Measurements from ENCODE around the gene UBE2J1.

The UBE2J1 gene

DNA sequence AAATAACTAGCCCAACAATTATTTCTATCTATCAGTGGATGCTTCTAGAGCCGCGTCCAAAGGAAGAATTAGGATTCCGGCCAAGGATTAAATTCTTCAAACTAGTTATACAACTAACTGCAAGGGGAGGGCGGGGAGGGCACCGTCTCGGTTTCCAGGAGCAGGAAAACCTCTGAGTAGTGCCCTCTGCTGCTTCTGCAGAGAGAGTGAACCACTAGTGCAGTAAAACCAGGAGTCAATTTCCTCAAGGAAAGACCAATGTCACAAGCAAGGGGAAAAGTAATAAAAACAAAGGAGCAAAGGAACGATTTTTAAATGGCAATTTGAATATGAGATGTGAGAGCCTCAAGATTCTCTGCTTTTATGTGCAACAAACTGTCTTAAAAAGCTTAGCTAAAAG is 16.5 kb upstream of the UBE2J1 start:
- no peaks in the 10 kb centered on the region for H3K9me3 ChIP-seq (ENCODE audit: insufficient read depth, low read length)
- H4K20me1 ChIP-seq (ENCODE audit: low read depth, low read length) = no peaks in the 10 kb centered on the region
- H3K4me2 ChIP-seq (ENCODE audit: low read depth, low read length, poor library complexity, severe bottlenecking) = peak overlapping the region; percentile 33
- no peaks in the 10 kb centered on the region for H3K79me2 ChIP-seq (ENCODE audit: insufficient read depth, low read length)
- peaks cover 24% of the 10 kb centered on the region for H3F3A ChIP-seq (ENCODE audit: insufficient read depth)
- H3K4me3 ChIP-seq (ENCODE audit: insufficient read depth, low read length, poor library complexity, severe bottlenecking) = no peak overlapping the region
- H3K9ac ChIP-seq (ENCODE audit: low read length) = peak overlapping the region; percentile 4; the same call in 1 of the 2 replicates
- TF ChIP-seq CTCF (IDR thresholded peaks at IDR 0.05; ENCODE audit: insufficient read depth, low read length, poor library complexity, severe bottlenecking) = no peak
- H2AFZ ChIP-seq (ENCODE audit: low read depth, low read length, severe bottlenecking) = no peak overlapping the region
- H3K9me2 ChIP-seq (replicated peaks; ENCODE audit: insufficient read depth, low read length) = no peaks in the 10 kb centered on the region
- no peaks in the 10 kb centered on the region for H3K27me3 ChIP-seq (ENCODE audit: low read length)
- H3K27ac ChIP-seq (ENCODE audit: low read depth, low read length) = peak overlapping the region; percentile 45
- peaks cover 27% of the 10 kb centered on the region for H3K36me3 ChIP-seq (ENCODE audit: low read length)

- Histone ChIP-seq H3F3A (ENCODE audit: insufficient read depth) (peaks cover 19% of the 10 kb centered on the region; the same call in 1 of the 2 replicates), H3K9me2 (replicated peaks; ENCODE audit: insufficient read depth, low read length) (no peaks in the 10 kb centered on the region), H3K4me2 (ENCODE audit: low read depth, low read length, poor library complexity, severe bottlenecking) (peak overlapping the region; percentile 33), H3K4me3 (ENCODE audit: insufficient read depth, low read length, poor library complexity, severe bottlenecking) (no peak overlapping the region), H3K9ac (ENCODE audit: low read length) (peak overlapping the region; percentile 24; the same call in 1 of the 2 replicates), H2AFZ (ENCODE audit: low read depth, low read length, severe bottlenecking) (peak overlapping the region; percentile 20), H3K9me3 (ENCODE audit: insufficient read depth, low read length) (no peaks in the 10 kb centered on the region), H3K27me3 (ENCODE audit: low read length) (no peaks in the 10 kb centered on the region), H3K36me3 (ENCODE audit: low read length) (peaks cover 27% of the 10 kb centered on the region), H4K20me1 (ENCODE audit: low read depth, low read length) (no peaks in the 10 kb centered on the region), H3K27ac (ENCODE audit: low read depth, low read length) (peak overlapping the region; percentile 45), H3K79me2 (ENCODE audit: insufficient read depth, low read length) (no peaks in the 10 kb centered on the region)
- TF ChIP-seq CTCF (IDR thresholded peaks at IDR 0.05; ENCODE audit: insufficient read depth, low read length, poor library complexity, severe bottlenecking) = peak; percentile 93
- no peak for TF ChIP-seq EZH2phosphoT487 (conservative IDR thresholded peaks at IDR 0.05; ENCODE audit: low read length)
Measured at GRCh38 chr6:89368107-89368506, 15.6 kb upstream of the UBE2J1 start.

- H3K9ac ChIP-seq (ENCODE audit: low read length) = no peak overlapping the region
- H2AFZ ChIP-seq (ENCODE audit: low read depth, low read length, severe bottlenecking) = no peak overlapping the region
- H3K27me3 ChIP-seq (ENCODE audit: low read length) = no peaks in the 10 kb centered on the region
- TF ChIP-seq EZH2phosphoT487 (conservative IDR thresholded peaks at IDR 0.05; ENCODE audit: low read length) (no peak), CTCF (IDR thresholded peaks at IDR 0.05; ENCODE audit: insufficient read depth, low read length, poor library complexity, severe bottlenecking) (no peak)
- H4K20me1 ChIP-seq (ENCODE audit: low read depth, low read length) = no peaks in the 10 kb centered on the region
- no peak overlapping the region for H3K4me2 ChIP-seq (ENCODE audit: low read depth, low read length, poor library complexity, severe bottlenecking)
- no peak overlapping the region for H3K4me3 ChIP-seq (ENCODE audit: insufficient read depth, low read length, poor library complexity, severe bottlenecking)
- peaks cover 21% of the 10 kb centered on the region for H3F3A ChIP-seq (ENCODE audit: insufficient read depth)
- peaks cover 23% of the 10 kb centered on the region for H3K36me3 ChIP-seq (ENCODE audit: low read length)
- peak overlapping the region; percentile 44 for H3K27ac ChIP-seq (ENCODE audit: low read depth, low read length)
- no peaks in the 10 kb centered on the region for H3K79me2 ChIP-seq (ENCODE audit: insufficient read depth, low read length)
- no peaks in the 10 kb centered on the region for H3K9me2 ChIP-seq (replicated peaks; ENCODE audit: insufficient read depth, low read length)
- H3K9me3 ChIP-seq (ENCODE audit: insufficient read depth, low read length) = no peaks in the 10 kb centered on the region
Measured at GRCh38 chr6:89364586-89364985, 12.1 kb upstream of the UBE2J1 start.

Data from SU-DHL-6 (cell line).